HEK293 (cell line): ENCODE data around the gene ITPR2.

Experiments used
- ATF2 ChIP-seq: fragments of 450-650 bp; formaldehyde crosslinking; IDR thresholded peaks from 2 replicates; pipeline ENCODE4 v1.5.1; 2016; ENCODE audit warnings: missing biosample characterization, missing genetic modification characterization, low read depth
- CTCF ChIP-seq: fragments of 450-650 bp; formaldehyde crosslinking; IDR thresholded peaks from 2 replicates; pipeline ENCODE4 v1.5.1; 2016; ENCODE audit warnings: missing biosample characterization, missing genetic modification characterization
- KLF7 ChIP-seq: fragments of 450-650 bp; formaldehyde crosslinking; IDR thresholded peaks from 2 replicates; pipeline ENCODE4 v1.5.1; 2016; ENCODE audit warnings: missing biosample characterization, missing genetic modification characterization, borderline replicate concordance
- PRDM10 ChIP-seq: fragments of 450-650 bp; formaldehyde crosslinking; IDR thresholded peaks from 2 replicates; pipeline ENCODE4 v1.5.1; 2016; ENCODE audit warnings: missing biosample characterization, missing genetic modification characterization
- ZBTB20 ChIP-seq: fragments of 450-650 bp; formaldehyde crosslinking; IDR thresholded peaks from 2 replicates; pipeline ENCODE4 v1.5.1; 2016; ENCODE audit warnings: missing biosample characterization, missing genetic modification characterization
- ZBTB48 ChIP-seq: fragments of 450-650 bp; formaldehyde crosslinking; IDR thresholded peaks from 2 replicates; pipeline ENCODE4 v1.5.1; 2016; ENCODE audit warnings: missing biosample characterization, missing genetic modification characterization
- ZFHX2 ChIP-seq: fragments of 450-650 bp; formaldehyde crosslinking; conservative IDR thresholded peaks from 2 replicates; pipeline ENCODE4 v1.5.1; 2016; ENCODE audit warnings: missing biosample characterization, missing genetic modification characterization
- ZNF146 ChIP-seq: fragments of 450-650 bp; formaldehyde crosslinking; IDR thresholded peaks from 2 replicates; pipeline ENCODE4 v1.5.1; 2016; ENCODE audit warnings: missing biosample characterization, missing genetic modification characterization
- ZNF16 ChIP-seq: fragments of 450-650 bp; formaldehyde crosslinking; IDR thresholded peaks from 2 replicates; pipeline ENCODE4 v1.5.1; 2016; ENCODE audit warnings: low read depth, missing biosample characterization, missing genetic modification characterization
- ZNF239 ChIP-seq: fragments of 450-650 bp; formaldehyde crosslinking; IDR thresholded peaks from 2 replicates; pipeline ENCODE4 v1.5.1; 2016; ENCODE audit warnings: missing biosample characterization, missing genetic modification characterization
- ZNF335 ChIP-seq: fragments of 450-650 bp; formaldehyde crosslinking; conservative IDR thresholded peaks from 2 replicates; pipeline ENCODE4 v1.5.1; 2016; ENCODE audit warnings: missing biosample characterization, missing genetic modification characterization
- ZNF398 ChIP-seq: fragments of 450-650 bp; formaldehyde crosslinking; IDR thresholded peaks from 2 replicates; pipeline ENCODE4 v1.5.1; 2017; ENCODE audit warnings: missing biosample characterization, missing genetic modification characterization
- ZNF473 ChIP-seq: fragments of 450-650 bp; formaldehyde crosslinking; IDR thresholded peaks from 2 replicates; pipeline ENCODE4 v1.5.1; 2017; ENCODE audit warnings: missing biosample characterization, missing genetic modification characterization
- ZNF48 ChIP-seq: fragments of 450-650 bp; formaldehyde crosslinking; IDR thresholded peaks from 2 replicates; pipeline ENCODE4 v1.5.1; 2016; ENCODE audit warnings: missing biosample characterization, missing genetic modification characterization
- ZNF549 ChIP-seq: fragments of 450-650 bp; IDR thresholded peaks from 2 replicates; pipeline ENCODE4 v1.5.1; 2018; ENCODE audit warnings: missing biosample characterization, missing genetic modification characterization, mild to moderate bottlenecking, inconsistent platforms, moderate library complexity
- ZNF560 ChIP-seq: fragments of 450-650 bp; formaldehyde crosslinking; IDR thresholded peaks from 2 replicates; pipeline ENCODE4 v1.5.1; 2017; ENCODE audit warnings: missing biosample characterization, missing genetic modification characterization, borderline replicate concordance
- ZNF596 ChIP-seq: fragments of 450-650 bp; IDR thresholded peaks from 2 replicates; pipeline ENCODE4 v1.5.0; 2018; ENCODE audit warnings: missing biosample characterization, mild to moderate bottlenecking, missing genetic modification characterization, moderate library complexity
- ZNF600 ChIP-seq: fragments of 450-650 bp; formaldehyde crosslinking; IDR thresholded peaks from 2 replicates; pipeline ENCODE4 v1.5.1; 2016; ENCODE audit warnings: missing biosample characterization, missing genetic modification characterization
- ZNF629 ChIP-seq: fragments of 450-650 bp; formaldehyde crosslinking; IDR thresholded peaks from 2 replicates; pipeline ENCODE4 v1.5.1; 2017; ENCODE audit warnings: missing biosample characterization, missing genetic modification characterization
- ZNF660 ChIP-seq: fragments of 450-650 bp; IDR thresholded peaks from 2 replicates; pipeline ENCODE4 v1.5.1; 2018; ENCODE audit warnings: missing biosample characterization, mild to moderate bottlenecking, missing genetic modification characterization
- ZNF664 ChIP-seq: fragments of 450-650 bp; formaldehyde crosslinking; IDR thresholded peaks from 2 replicates; pipeline ENCODE4 v1.5.1; 2016; ENCODE audit warnings: missing biosample characterization, missing genetic modification characterization
- ZXDB ChIP-seq: fragments of 450-650 bp; formaldehyde crosslinking; IDR thresholded peaks from 2 replicates; pipeline ENCODE4 v1.5.1; 2016; ENCODE audit warnings: missing biosample characterization, missing genetic modification characterization
- TF ChIP-seq, protein P1 (sequence below): fragments of 450-650 bp; formaldehyde crosslinking; IDR thresholded peaks from 2 replicates; pipeline ENCODE4 v1.5.1; 2016; ENCODE audit warnings: missing biosample characterization, missing genetic modification characterization
- TF ChIP-seq, protein P2 (sequence below): fragments of 450-650 bp; IDR thresholded peaks from 2 replicates; pipeline ENCODE4 v1.5.1; 2018; ENCODE audit warnings: missing biosample characterization, missing genetic modification characterization

ITPR2 gene

GRCh38 chr12:26831951-26832821, 808 bp downstream of the ITPR2 start (continued):
- TF ChIP-seq ZNF596 (tag by site-specific recombination) = no peak
- no peak for TF ChIP-seq ZNF398 (tag by site-specific recombination)
- TF ChIP-seq ZNF600 (tag by site-specific recombination) = peak; percentile 47; the same call in 1 of the 2 replicates
- TF ChIP-seq, protein P1, sequence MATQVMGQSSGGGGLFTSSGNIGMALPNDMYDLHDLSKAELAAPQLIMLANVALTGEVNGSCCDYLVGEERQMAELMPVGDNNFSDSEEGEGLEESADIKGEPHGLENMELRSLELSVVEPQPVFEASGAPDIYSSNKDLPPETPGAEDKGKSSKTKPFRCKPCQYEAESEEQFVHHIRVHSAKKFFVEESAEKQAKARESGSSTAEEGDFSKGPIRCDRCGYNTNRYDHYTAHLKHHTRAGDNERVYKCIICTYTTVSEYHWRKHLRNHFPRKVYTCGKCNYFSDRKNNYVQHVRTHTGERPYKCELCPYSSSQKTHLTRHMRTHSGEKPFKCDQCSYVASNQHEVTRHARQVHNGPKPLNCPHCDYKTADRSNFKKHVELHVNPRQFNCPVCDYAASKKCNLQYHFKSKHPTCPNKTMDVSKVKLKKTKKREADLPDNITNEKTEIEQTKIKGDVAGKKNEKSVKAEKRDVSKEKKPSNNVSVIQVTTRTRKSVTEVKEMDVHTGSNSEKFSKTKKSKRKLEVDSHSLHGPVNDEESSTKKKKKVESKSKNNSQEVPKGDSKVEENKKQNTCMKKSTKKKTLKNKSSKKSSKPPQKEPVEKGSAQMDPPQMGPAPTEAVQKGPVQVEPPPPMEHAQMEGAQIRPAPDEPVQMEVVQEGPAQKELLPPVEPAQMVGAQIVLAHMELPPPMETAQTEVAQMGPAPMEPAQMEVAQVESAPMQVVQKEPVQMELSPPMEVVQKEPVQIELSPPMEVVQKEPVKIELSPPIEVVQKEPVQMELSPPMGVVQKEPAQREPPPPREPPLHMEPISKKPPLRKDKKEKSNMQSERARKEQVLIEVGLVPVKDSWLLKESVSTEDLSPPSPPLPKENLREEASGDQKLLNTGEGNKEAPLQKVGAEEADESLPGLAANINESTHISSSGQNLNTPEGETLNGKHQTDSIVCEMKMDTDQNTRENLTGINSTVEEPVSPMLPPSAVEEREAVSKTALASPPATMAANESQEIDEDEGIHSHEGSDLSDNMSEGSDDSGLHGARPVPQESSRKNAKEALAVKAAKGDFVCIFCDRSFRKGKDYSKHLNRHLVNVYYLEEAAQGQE = 0 out of 2 replicates have a peak, but pooled peaks have one; percentile 10
- TF ChIP-seq ZNF560 (tag by site-specific recombination) = no peak
- no peak for TF ChIP-seq KLF7 (tag by site-specific recombination)
- TF ChIP-seq ZNF473 (tag by site-specific recombination) = no peak
- TF ChIP-seq ZFHX2 (tag by site-specific recombination) = no peak
- TF ChIP-seq ZNF335 = peak; percentile 87
- no peak for TF ChIP-seq ZNF549 (tag by site-specific recombination)
- TF ChIP-seq ZNF629 (tag by site-specific recombination) = no peak
- TF ChIP-seq CTCF (tag by site-specific recombination) = 0 out of 2 replicates have a peak, but pooled peaks have one; percentile 43
- peak; percentile 41 for TF ChIP-seq PRDM10 (tag by site-specific recombination)
- TF ChIP-seq ZNF660 (tag by site-specific recombination) = 0 out of 2 replicates have a peak, but pooled peaks have one; percentile 27
- TF ChIP-seq, protein P2, sequence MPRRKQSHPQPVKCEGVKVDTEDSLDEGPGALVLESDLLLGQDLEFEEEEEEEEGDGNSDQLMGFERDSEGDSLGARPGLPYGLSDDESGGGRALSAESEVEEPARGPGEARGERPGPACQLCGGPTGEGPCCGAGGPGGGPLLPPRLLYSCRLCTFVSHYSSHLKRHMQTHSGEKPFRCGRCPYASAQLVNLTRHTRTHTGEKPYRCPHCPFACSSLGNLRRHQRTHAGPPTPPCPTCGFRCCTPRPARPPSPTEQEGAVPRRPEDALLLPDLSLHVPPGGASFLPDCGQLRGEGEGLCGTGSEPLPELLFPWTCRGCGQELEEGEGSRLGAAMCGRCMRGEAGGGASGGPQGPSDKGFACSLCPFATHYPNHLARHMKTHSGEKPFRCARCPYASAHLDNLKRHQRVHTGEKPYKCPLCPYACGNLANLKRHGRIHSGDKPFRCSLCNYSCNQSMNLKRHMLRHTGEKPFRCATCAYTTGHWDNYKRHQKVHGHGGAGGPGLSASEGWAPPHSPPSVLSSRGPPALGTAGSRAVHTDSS (tag by site-specific recombination) = no peak
- TF ChIP-seq ATF2 = no peak
- TF ChIP-seq ZNF664 = no peak
- no peak for TF ChIP-seq ZNF16 (tag by site-specific recombination)
- TF ChIP-seq ZBTB48 (tag by site-specific recombination) = no peak
- no peak for TF ChIP-seq ZNF48 (tag by site-specific recombination)
- TF ChIP-seq ZXDB (tag by site-specific recombination) = peak; percentile 11; the same call in 1 of the 2 replicates
- peak; percentile 30 for TF ChIP-seq ZBTB20 (tag by site-specific recombination)
- TF ChIP-seq ZNF239 (tag by site-specific recombination) = no peak
- TF ChIP-seq ZNF146 = no peak
